Transverse colon (tissue), 4 donors: ENCODE data around the gene FOSL2. TPM values are rescaled to one million over a fixed set of nuclear protein-coding genes. Genes with fewer than 3 reads are reported as not detected.

Experiments
- DNase-seq: peaks from one replicate; pipeline ENCODE4 v3.0.0-alpha.2; 2019
- H3K27ac ChIP-seq, 4 donors: fragments of 200-600 bp; sonication (generic); 2 replicates each; pipeline ENCODE4 v1.5.1; 2016 to 2018; ENCODE audit warnings: inconsistent platforms in 4 of 4
- H3K27me3 ChIP-seq: fragments of 200-600 bp; sonication (generic); 2 replicates; pipeline ENCODE4 v1.5.1; 2017; ENCODE audit warnings: inconsistent platforms
- H3K36me3 ChIP-seq, 4 donors: fragments of 200-600 bp; sonication (generic); 2 replicates each; pipeline ENCODE4 v1.5.1; 2017 to 2019; ENCODE audit warnings: inconsistent platforms in 4 of 4
- H3K4me1 ChIP-seq, 4 donors: fragments of 200-600 bp; sonication (generic); 2 replicates each; pipeline ENCODE4 v1.5.1; 2017 to 2020; ENCODE audit warnings: inconsistent platforms in 4 of 4
- H3K4me3 ChIP-seq, 4 donors: fragments of 200-600 bp; sonication (generic); 1 replicate in 1 of 4; 2 replicates in 3 of 4; pipeline versions ENCODE4 v1.5.1 to v1.6.1; 2017 to 2019; ENCODE audit warnings: inconsistent platforms in 4 of 4
- H3K9me3 ChIP-seq, 2 donors: fragments of 200-600 bp; sonication (generic); 2 replicates each; pipeline ENCODE4 v1.5.1; 2017 to 2019; ENCODE audit warnings: inconsistent platforms in 2 of 2
- EP300 ChIP-seq: sonication (generic); formaldehyde crosslinking; IDR thresholded peaks from one replicate; pipeline ENCODE4 v1.6.1; 2017; ENCODE audit warnings: antibody characterized with exemption, low read depth
- POLR2A ChIP-seq: fragments of 450-650 bp; IDR thresholded peaks from one replicate; pipeline ENCODE4 v1.6.1; 2016; ENCODE audit warnings: antibody characterized with exemption, mild to moderate bottlenecking, moderate library complexity
- POLR2AphosphoS5 ChIP-seq, 3 donors: sonication (generic); formaldehyde crosslinking; IDR thresholded peaks; one replicate each; pipeline ENCODE4 v1.6.1; 2016; ENCODE audit warnings: antibody characterized with exemption in 3 of 3
- WGBS, 2 donors: methylation state at CpG; one replicate each; pipeline ENCODE4 v1.1.5; 2018; ENCODE audit warnings: low coverage in 1 of 2; 5-methylcytosine and 5-hydroxymethylcytosine counted together
- in situ Hi-C, 4 donors: fragments of 200-750 bp; cut with MboI; loops; one replicate each; pipeline versions ENCODE4 v1.15.0 to v1.15.1; 2017; ENCODE audit warnings: low sequenced_read_pairs in 3 of 4, low pct_ligation_motif_present in 1 of 4, low pct_unique_long_range_greater_than_20kb in 1 of 4
- intact Hi-C: fragments of 100-400 bp; cut with DNase I; formaldehyde crosslinking; loops from one replicate; pipeline ENCODE4 v1.15.1; 2023; ENCODE audit warnings: low total_unique reads
- total RNA-seq, 4 donors: library from RNA; depleted of rRNA; stranded (reverse); fragments of >200 nt; gene quantifications; one replicate each; pipeline ENCODE4 v1.1.0, GENCODE V29; 2016
- TF ChIP-seq, protein P1 (sequence below), 5 experiments: fragments of 200-600 bp in 3 of 5; fragments of 450-650 bp in 2 of 5; sonication (generic) in 3 of 5; IDR thresholded peaks; 1 replicate in 2 of 5; 2 replicates in 3 of 5; pipeline ENCODE4 v1.5.1; 2016 to 2017; ENCODE audit warnings: antibody characterized with exemption in 5 of 5, inconsistent platforms in 3 of 5, mild to moderate bottlenecking in 2 of 5, moderate library complexity in 1 of 5

The FOSL2 gene
- total RNA-seq, 4 donors from 2014 or later: 135 to 358 (median 233) TPM

DNA sequence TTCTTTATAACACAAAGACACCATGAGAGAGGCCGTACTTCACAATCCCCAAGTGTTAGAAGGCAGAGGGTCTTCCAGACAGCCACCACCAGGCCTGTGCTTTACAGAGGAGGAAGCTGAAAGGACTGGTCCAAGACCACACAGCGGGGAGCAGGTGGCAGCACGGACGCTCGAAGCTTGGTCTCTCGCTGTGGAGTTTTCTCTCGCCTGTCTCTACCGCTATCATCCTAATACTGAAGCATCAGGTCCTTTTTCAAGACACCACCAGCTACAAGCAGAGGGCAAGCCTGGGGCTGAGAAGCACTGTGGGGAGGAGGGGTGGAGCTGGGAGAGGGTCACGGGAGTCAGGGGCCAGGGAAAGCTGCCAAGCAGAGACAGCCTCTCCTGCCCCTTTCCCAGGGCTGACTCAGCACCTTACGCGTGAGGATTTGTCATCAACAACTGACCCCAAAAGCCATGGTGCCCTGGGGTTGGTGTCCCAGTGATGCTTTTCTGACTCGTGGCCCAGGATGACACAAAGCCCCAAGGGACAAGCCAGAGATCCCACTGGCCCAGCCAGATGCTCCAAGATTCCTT lies 31.9 kb upstream of the FOSL2 start:
- in situ Hi-C loops: no loop called here
- Histone ChIP-seq H3K4me1 (peaks cover 20 to 44% (median 28%) of the 10 kb centered on the region in 4 donors), H3K9me3 (no peaks in the 10 kb centered on the region), H3K4me3 (no peak overlapping the region), H3K27ac (peak overlapping the region in 1 of 4 donors; percentile 27), H3K27me3 (no peaks in the 10 kb centered on the region), H3K36me3 (no peaks in the 10 kb centered on the region)
- intact Hi-C loops: no loop called here
- 84% methylated on average over 12 of the region's 12 CpGs; no CpG with 5 or more reads in 1 of the 2 donors for WGBS, 2 donors
- DNase-seq: no peak
- TF ChIP-seq, protein P1, sequence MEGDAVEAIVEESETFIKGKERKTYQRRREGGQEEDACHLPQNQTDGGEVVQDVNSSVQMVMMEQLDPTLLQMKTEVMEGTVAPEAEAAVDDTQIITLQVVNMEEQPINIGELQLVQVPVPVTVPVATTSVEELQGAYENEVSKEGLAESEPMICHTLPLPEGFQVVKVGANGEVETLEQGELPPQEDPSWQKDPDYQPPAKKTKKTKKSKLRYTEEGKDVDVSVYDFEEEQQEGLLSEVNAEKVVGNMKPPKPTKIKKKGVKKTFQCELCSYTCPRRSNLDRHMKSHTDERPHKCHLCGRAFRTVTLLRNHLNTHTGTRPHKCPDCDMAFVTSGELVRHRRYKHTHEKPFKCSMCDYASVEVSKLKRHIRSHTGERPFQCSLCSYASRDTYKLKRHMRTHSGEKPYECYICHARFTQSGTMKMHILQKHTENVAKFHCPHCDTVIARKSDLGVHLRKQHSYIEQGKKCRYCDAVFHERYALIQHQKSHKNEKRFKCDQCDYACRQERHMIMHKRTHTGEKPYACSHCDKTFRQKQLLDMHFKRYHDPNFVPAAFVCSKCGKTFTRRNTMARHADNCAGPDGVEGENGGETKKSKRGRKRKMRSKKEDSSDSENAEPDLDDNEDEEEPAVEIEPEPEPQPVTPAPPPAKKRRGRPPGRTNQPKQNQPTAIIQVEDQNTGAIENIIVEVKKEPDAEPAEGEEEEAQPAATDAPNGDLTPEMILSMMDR (IDR thresholded peaks at IDR 0.05): no peak
- TF ChIP-seq POLR2AphosphoS5 (IDR thresholded peaks at IDR 0.05) (no peak), EP300 (no peak), POLR2A (no peak)

DNA sequence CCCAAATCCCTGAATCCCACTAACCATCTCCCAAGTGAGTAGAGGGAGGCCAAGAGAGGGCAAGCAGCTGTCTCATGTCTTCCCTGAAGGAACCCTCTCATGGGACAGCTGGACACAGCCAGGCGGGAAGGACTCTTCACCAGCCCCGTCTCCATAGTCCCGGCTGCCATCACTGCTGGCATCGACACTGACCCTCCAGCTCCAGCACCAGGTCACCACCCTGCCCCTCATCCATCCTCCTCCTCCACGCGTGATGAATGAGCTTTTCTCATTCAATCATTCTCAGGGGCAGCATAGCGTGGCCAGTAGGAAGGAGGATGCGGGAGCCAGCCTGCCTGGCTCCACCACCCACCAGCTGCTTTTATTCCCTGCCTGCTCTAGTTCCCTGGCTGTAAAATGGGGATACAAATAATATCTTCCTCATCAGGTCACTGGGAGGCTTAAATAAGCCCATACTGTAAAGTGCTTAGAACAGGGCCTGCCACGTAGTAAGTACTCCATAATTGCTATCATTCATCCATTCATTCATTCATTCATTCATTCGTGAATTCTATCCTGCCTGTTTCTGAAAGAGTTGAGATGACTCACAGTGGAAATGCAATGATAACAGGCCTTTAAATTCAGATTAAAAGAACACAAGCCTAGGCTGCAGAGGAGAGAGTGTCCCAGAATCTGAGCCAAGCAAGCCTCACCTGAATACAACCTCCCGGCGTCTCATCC lies 30.5 kb upstream of the FOSL2 start:
- DNase-seq: no peak
- no peaks in the 10 kb centered on the region for H3K9me3 ChIP-seq
- intact Hi-C loops (no loop called here), in situ Hi-C loops (no loop called here)
- peaks cover 22 to 43% (median 29%) of the 10 kb centered on the region in 4 donors for H3K4me1 ChIP-seq
- H3K27me3 ChIP-seq: no peaks in the 10 kb centered on the region
- H3K27ac ChIP-seq: no peak overlapping the region
- H3K36me3 ChIP-seq: no peaks in the 10 kb centered on the region
- WGBS, 2 donors: 63 to 87% methylated on average over 4 to 12 of the region's 12 CpGs
- no peak for TF ChIP-seq EP300
- TF ChIP-seq POLR2A: no peak
- no peak for TF ChIP-seq POLR2AphosphoS5 (IDR thresholded peaks at IDR 0.05)
- TF ChIP-seq, protein P1 (IDR thresholded peaks at IDR 0.05): no peak
- no peak overlapping the region for H3K4me3 ChIP-seq

DNA sequence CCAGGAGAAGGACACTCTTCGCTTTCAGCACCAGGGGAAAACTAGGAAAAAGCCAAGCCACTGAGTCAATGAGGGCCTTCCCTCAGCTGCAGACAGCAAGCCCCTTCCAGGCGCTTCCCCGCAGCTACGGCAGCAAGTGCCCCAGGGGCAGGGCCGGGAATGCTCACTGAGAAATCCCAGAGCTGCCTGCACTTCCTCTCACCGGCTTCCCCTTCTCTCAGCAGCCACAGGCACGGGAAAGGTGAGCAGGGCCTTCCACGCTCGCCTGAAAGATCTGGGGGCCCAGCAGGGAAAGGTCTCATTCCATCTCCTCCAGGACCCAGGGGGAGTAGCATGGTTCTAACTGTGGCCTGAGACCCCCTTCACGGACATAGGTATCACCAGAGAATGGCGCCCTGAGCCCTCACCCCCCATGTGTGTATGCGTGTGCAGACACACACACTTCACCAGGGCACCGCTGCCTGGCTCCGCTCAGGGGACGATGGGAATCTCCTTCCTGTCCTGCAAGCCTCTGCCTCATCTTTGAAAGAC lies 29.6 kb upstream of the FOSL2 start:
- in situ Hi-C loops (no loop called here), intact Hi-C loops (no loop called here)
- Histone ChIP-seq H3K9me3 (no peaks in the 10 kb centered on the region), H3K27ac (no peak overlapping the region), H3K4me1 (peaks cover 26 to 50% (median 34%) of the 10 kb centered on the region in 4 donors), H3K27me3 (no peaks in the 10 kb centered on the region), H3K36me3 (no peaks in the 10 kb centered on the region), H3K4me3 (no peak overlapping the region)
- WGBS, 2 donors: 92% methylated on average over 15 of the region's 15 CpGs; no CpG with 5 or more reads in 1 of the 2 donors
- no peak for DNase-seq
- TF ChIP-seq, protein P1 (IDR thresholded peaks at IDR 0.05): no peak

DNA sequence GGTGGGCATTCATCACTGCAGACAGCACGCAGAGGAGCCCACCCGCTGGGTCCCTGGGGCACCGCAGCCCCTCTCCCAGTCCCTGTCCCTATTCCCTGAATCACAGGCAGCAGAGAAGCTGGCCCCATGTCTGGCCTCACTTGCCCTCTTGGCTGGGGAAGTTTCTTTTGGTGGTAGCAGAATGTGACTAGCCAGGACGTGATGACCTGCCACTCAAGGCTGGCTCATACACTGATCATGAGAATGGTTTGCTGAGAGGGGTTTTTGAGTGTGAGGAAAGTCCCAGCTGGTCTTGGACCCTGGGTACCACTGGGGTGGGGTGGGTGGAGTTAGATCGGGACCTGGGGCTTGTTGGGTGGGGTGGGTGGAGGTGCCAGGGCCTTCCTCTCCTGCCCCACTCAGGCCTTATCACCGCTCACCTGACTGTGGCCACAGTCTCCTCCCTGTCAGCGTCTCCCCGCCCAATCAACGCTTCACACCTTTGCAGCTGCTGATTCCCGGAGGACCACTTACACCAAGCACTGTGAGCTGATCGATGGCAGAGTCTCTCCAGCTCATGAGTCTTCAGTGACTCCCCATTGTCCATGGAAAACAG lies 28.9 kb upstream of the FOSL2 start:
- in situ Hi-C loops (no loop called here), intact Hi-C loops (no loop called here)
- no peaks in the 10 kb centered on the region for H3K9me3 ChIP-seq
- DNase-seq: no peak
- 83 to 90% methylated on average over 2 to 11 of the region's 11 CpGs for WGBS, 2 donors
- no peak for TF ChIP-seq POLR2A
- TF ChIP-seq, protein P1 (IDR thresholded peaks at IDR 0.05): no peak
- peaks cover 26 to 57% (median 32%) of the 10 kb centered on the region in 4 donors for H3K4me1 ChIP-seq
- no peaks in the 10 kb centered on the region for H3K27me3 ChIP-seq
- H3K36me3 ChIP-seq: no peaks in the 10 kb centered on the region
- H3K27ac ChIP-seq: no peak overlapping the region
- H3K4me3 ChIP-seq: no peak overlapping the region
